Measurements from ENCODE around the gene SNAPC4.
A peak's percentile ranks its signal among the peaks of the same experiment; 100 is the strongest.

SNAPC4 gene

GRCh38 chr9:136438548-136439480, 38.8 kb upstream of the SNAPC4 start:
- Mint-ChIP-seq H3K27ac (peak overlapping the region; percentile 86 to 91), H3K4me1 (ENCODE audit: low read depth in 2 of 2) (peaks cover 23 to 27% of the 10 kb centered on the region in 2 donors), H3K4me3 (peak overlapping the region; percentile 82 to 84), H3K36me3 (ENCODE audit: insufficient read depth) (peaks cover 36% of the 10 kb centered on the region), H3K9me3 (no peaks in the 10 kb centered on the region), H3K27me3 (no peaks in the 10 kb centered on the region)
- peak; percentile 33 to 47 (median 44) for DNase-seq
- peak; percentile 77 for ATAC-seq (replicated peaks)

- H3K9me3 Mint-ChIP-seq: no peaks in the 10 kb centered on the region
- peak overlapping the region; percentile 86 to 91 for H3K27ac Mint-ChIP-seq
- peaks cover 32% of the 10 kb centered on the region for H3K36me3 Mint-ChIP-seq (ENCODE audit: insufficient read depth)
- DNase-seq: no peak
- H3K27me3 Mint-ChIP-seq: no peaks in the 10 kb centered on the region
- H3K4me3 Mint-ChIP-seq: peak overlapping the region; percentile 82 to 84
- ATAC-seq (replicated peaks): no peak
- H3K4me1 Mint-ChIP-seq (ENCODE audit: low read depth in 2 of 2): peaks cover 23 to 27% of the 10 kb centered on the region in 2 donors
These were observed 38.0 kb upstream of the SNAPC4 start for GRCh38 chr9:136437839-136438547.

- Mint-ChIP-seq H3K4me1 (ENCODE audit: low read depth in 2 of 2) (peaks cover 23 to 27% of the 10 kb centered on the region in 2 donors), H3K9me3 (no peaks in the 10 kb centered on the region), H3K36me3 (ENCODE audit: insufficient read depth) (peaks cover 27% of the 10 kb centered on the region), H3K4me3 (peak overlapping the region; percentile 82 to 84), H3K27ac (peak overlapping the region; percentile 90 to 91), H3K27me3 (no peaks in the 10 kb centered on the region)
- ATAC-seq (replicated peaks): no peak
- DNase-seq: no peak
These were observed 37.5 kb upstream of the SNAPC4 start for GRCh38 chr9:136437430-136437829.

GRCh38 chr9:136436055-136436634, 36.2 kb upstream of the SNAPC4 start:
- H3K27ac Mint-ChIP-seq: peak overlapping the region in 1 of 2 donors; percentile 56
- H3K4me1 Mint-ChIP-seq (ENCODE audit: low read depth in 2 of 2): peaks cover 23 to 27% of the 10 kb centered on the region in 2 donors
- no peak for DNase-seq
- no peaks in the 10 kb centered on the region for H3K9me3 Mint-ChIP-seq
- ATAC-seq (replicated peaks): no peak
- peaks cover 17% of the 10 kb centered on the region for H3K36me3 Mint-ChIP-seq (ENCODE audit: insufficient read depth)
- H3K4me3 Mint-ChIP-seq: peak overlapping the region; percentile 82 to 84
- H3K27me3 Mint-ChIP-seq: no peaks in the 10 kb centered on the region

- ATAC-seq (replicated peaks): no peak
- Mint-ChIP-seq H3K4me3 (no peak overlapping the region), H3K27me3 (no peaks in the 10 kb centered on the region), H3K27ac (no peak overlapping the region), H3K9me3 (no peaks in the 10 kb centered on the region), H3K36me3 (ENCODE audit: insufficient read depth) (peaks cover 8% of the 10 kb centered on the region), H3K4me1 (ENCODE audit: low read depth in 2 of 2) (peaks cover 23 to 27% of the 10 kb centered on the region in 2 donors)
- no peak for DNase-seq
These were observed 34.7 kb upstream of the SNAPC4 start for GRCh38 chr9:136434580-136435169.

GRCh38 chr9:136433849-136434579, 34.0 kb upstream of the SNAPC4 start:
- ATAC-seq (replicated peaks): no peak
- Mint-ChIP-seq H3K4me3 (no peak overlapping the region), H3K4me1 (ENCODE audit: low read depth in 2 of 2) (peaks cover 23 to 27% of the 10 kb centered on the region in 2 donors), H3K36me3 (ENCODE audit: insufficient read depth) (peaks cover 15% of the 10 kb centered on the region), H3K9me3 (no peaks in the 10 kb centered on the region), H3K27ac (no peak overlapping the region), H3K27me3 (no peaks in the 10 kb centered on the region)
- no peak for DNase-seq

GRCh38 chr9:136433043-136433715, 33.2 kb upstream of the SNAPC4 start:
- no peak overlapping the region for H3K27ac Mint-ChIP-seq
- peaks cover 19 to 24% of the 10 kb centered on the region in 2 donors for H3K4me1 Mint-ChIP-seq (ENCODE audit: low read depth in 2 of 2)
- no peaks in the 10 kb centered on the region for H3K27me3 Mint-ChIP-seq
- H3K36me3 Mint-ChIP-seq (ENCODE audit: insufficient read depth): peaks cover 18% of the 10 kb centered on the region
- DNase-seq (no peak), ATAC-seq (replicated peaks) (no peak)
- no peak overlapping the region for H3K4me3 Mint-ChIP-seq
- no peaks in the 10 kb centered on the region for H3K9me3 Mint-ChIP-seq

GRCh38 chr9:136432591-136432990, 32.6 kb upstream of the SNAPC4 start:
- DNase-seq: no peak
- H3K36me3 Mint-ChIP-seq (ENCODE audit: insufficient read depth): peaks cover 18% of the 10 kb centered on the region
- no peak overlapping the region for H3K4me3 Mint-ChIP-seq
- no peak for ATAC-seq (replicated peaks)
- H3K9me3 Mint-ChIP-seq: no peaks in the 10 kb centered on the region
- H3K27me3 Mint-ChIP-seq: no peaks in the 10 kb centered on the region
- H3K4me1 Mint-ChIP-seq (ENCODE audit: low read depth in 2 of 2): peaks cover 17 to 20% of the 10 kb centered on the region in 2 donors
- no peak overlapping the region for H3K27ac Mint-ChIP-seq

GRCh38 chr9:136431782-136432350, 31.9 kb upstream of the SNAPC4 start:
- H3K27ac Mint-ChIP-seq: no peak overlapping the region
- H3K9me3 Mint-ChIP-seq: no peaks in the 10 kb centered on the region
- peaks cover 18% of the 10 kb centered on the region for H3K36me3 Mint-ChIP-seq (ENCODE audit: insufficient read depth)
- no peak overlapping the region for H3K4me3 Mint-ChIP-seq
- no peaks in the 10 kb centered on the region for H3K27me3 Mint-ChIP-seq
- ATAC-seq (replicated peaks) (no peak), DNase-seq (no peak)
- peaks cover 10 to 13% of the 10 kb centered on the region in 2 donors for H3K4me1 Mint-ChIP-seq (ENCODE audit: low read depth in 2 of 2)

GRCh38 chr9:136430588-136431234, 30.7 kb upstream of the SNAPC4 start:
- H3K4me3 Mint-ChIP-seq: no peak overlapping the region

GRCh38 chr9:136429683-136430491, 29.9 kb upstream of the SNAPC4 start:
- no peaks in the 10 kb centered on the region for H3K9me3 Mint-ChIP-seq
- H3K4me3 Mint-ChIP-seq: no peak overlapping the region
- peak overlapping the region in 1 of 2 donors; percentile 42 for H3K27ac Mint-ChIP-seq
- no peak for ATAC-seq (replicated peaks)
- DNase-seq: no peak
- no peaks in the 10 kb centered on the region for H3K4me1 Mint-ChIP-seq (ENCODE audit: low read depth in 2 of 2)
- no peaks in the 10 kb centered on the region for H3K27me3 Mint-ChIP-seq
- peaks cover 21% of the 10 kb centered on the region for H3K36me3 Mint-ChIP-seq (ENCODE audit: insufficient read depth)

More at GRCh38 chr9:136430588-136431234, 30.7 kb upstream of the SNAPC4 start:
- Mint-ChIP-seq H3K4me1 (ENCODE audit: low read depth in 2 of 2) (peaks cover 0 to 4% of the 10 kb centered on the region in 2 donors), H3K36me3 (ENCODE audit: insufficient read depth) (peaks cover 15% of the 10 kb centered on the region), H3K9me3 (no peaks in the 10 kb centered on the region), H3K27me3 (no peaks in the 10 kb centered on the region), H3K27ac (no peak overlapping the region)
- DNase-seq: no peak
- ATAC-seq (replicated peaks): no peak

Measured in effector memory CD8-positive, alpha-beta T cell (primary cell).